ENCODE measurements around the gene ATP2B1.

DNA sequence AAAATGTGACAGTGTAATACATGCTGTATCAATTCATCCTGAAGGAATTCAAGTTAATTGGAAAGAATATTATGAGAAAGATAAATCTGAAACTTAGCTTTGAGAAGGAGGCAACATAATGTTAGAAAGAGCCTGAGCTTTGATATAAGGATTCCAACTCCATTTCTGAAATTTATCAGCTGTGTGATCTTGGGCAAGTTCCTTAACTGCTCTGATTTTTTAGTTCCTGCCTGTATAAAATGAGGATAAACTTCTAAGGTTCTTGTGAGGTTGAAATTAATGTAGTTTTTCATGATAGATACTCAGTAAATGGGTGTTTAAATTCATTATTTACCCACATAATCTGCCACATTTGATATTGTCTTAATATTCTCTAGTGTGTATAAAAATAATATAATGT lies 14.6 kb upstream of the ATP2B1 start:
- no peak for TF ChIP-seq CTCF (IDR thresholded peaks at IDR 0.05)
- TF ChIP-seq ZFX (IDR thresholded peaks at IDR 0.05; ENCODE audit: borderline replicate concordance), result no peak
